HepG2 (cell line): ENCODE measurements around the gene PRPSAP1. TPM values are rescaled to one million over a fixed set of nuclear protein-coding genes. Genes with fewer than 3 reads are reported as not detected.
A peak's percentile ranks its signal among the peaks of the same experiment; 100 is the strongest.

Experiments
- ARID3A ChIP-seq: IDR thresholded peaks from 2 replicates; pipeline ENCODE4 v1.6.1; 2012; ENCODE audit warnings: low read depth, low read length, improper control_type of control experiment
- ATF3 ChIP-seq: sonication (generic); formaldehyde crosslinking; IDR thresholded peaks from 2 replicates; pipeline ENCODE4 v1.4.0; 2020; ENCODE audit warnings: missing genetic modification reagents
- CEBPZ ChIP-seq: IDR thresholded peaks from 2 replicates; pipeline ENCODE4 v1.6.1; 2012; ENCODE audit warnings: low read length, improper control_type of control experiment
- HMGA1 ChIP-seq: sonication (generic); formaldehyde crosslinking; conservative IDR thresholded peaks from 2 replicates; pipeline ENCODE4 v1.4.0; 2020; ENCODE audit warnings: missing genetic modification reagents
- KLF16 ChIP-seq, 2 experiments: sonication (generic) in 1 of 2; formaldehyde crosslinking in 1 of 2; IDR thresholded peaks; 2 replicates each; pipeline versions ENCODE4 v1.6.1 to v1.8.0; 2016 to 2023; ENCODE audit warnings: missing genetic modification reagents in 2 of 2, missing compliant biosample characterization in 1 of 2
- MXI1 ChIP-seq: IDR thresholded peaks from 3 replicates; pipeline ENCODE4 v1.6.1; 2012; ENCODE audit warnings: low read depth, low read length, inconsistent platforms, borderline replicate concordance
- ONECUT2 ChIP-seq: sonication (generic); formaldehyde crosslinking; IDR thresholded peaks from 2 replicates; pipeline ENCODE4 v1.4.0; 2020; ENCODE audit warnings: missing genetic modification reagents
- SMAD1 ChIP-seq: sonication (generic); formaldehyde crosslinking; IDR thresholded peaks from 2 replicates; pipeline ENCODE4 v1.4.0; 2020; ENCODE audit warnings: missing genetic modification reagents, low read depth, mild to moderate bottlenecking, borderline replicate concordance
- TMF1 ChIP-seq: sonication (generic); formaldehyde crosslinking; IDR thresholded peaks from 2 replicates; pipeline ENCODE4 v1.8.1; 2022; ENCODE audit warnings: low read depth, missing genetic modification reagents
- ZFP36L1 ChIP-seq: sonication (generic); formaldehyde crosslinking; IDR thresholded peaks from 2 replicates; pipeline ENCODE4 v1.8.0; 2022; ENCODE audit warnings: mild to moderate bottlenecking, missing genetic modification reagents, moderate library complexity
- ZNF274 ChIP-seq: sonication (generic); formaldehyde crosslinking; IDR thresholded peaks from 2 replicates; pipeline ENCODE4 v1.5.1; 2020; ENCODE audit warnings: mild to moderate bottlenecking, missing genetic modification reagents
- ZNF30 ChIP-seq: sonication (generic); formaldehyde crosslinking; IDR thresholded peaks from 2 replicates; pipeline ENCODE4 v1.5.0; 2020; ENCODE audit warnings: mild to moderate bottlenecking, missing genetic modification reagents
- ZNF577 ChIP-seq: sonication (generic); formaldehyde crosslinking; IDR thresholded peaks from 2 replicates; pipeline ENCODE4 v1.4.0; 2020; ENCODE audit warnings: mild to moderate bottlenecking, low read depth, missing genetic modification reagents, borderline replicate concordance
- ZSCAN29 ChIP-seq: sonication (generic); formaldehyde crosslinking; conservative IDR thresholded peaks from 2 replicates; pipeline ENCODE4 v1.4.0; 2020; ENCODE audit warnings: mild to moderate bottlenecking, missing genetic modification reagents
- polyA plus RNA-seq, 8 experiments: library from polyadenylated mRNA; depleted of rRNA in 3 of 8; stranded (reverse) in 7 of 8; unstranded in 1 of 8; fragments of >200 nt; fragmentation: Illumina TruSeq in 4 of 8; extraction: Trizol in 4 of 8; gene quantifications; 2 replicates each; pipeline versions ENCODE4 v1.2.1 to v1.2.3, GENCODE V29; 2011 to 2016; ENCODE audit warnings: low read depth in 4 of 8, missing spikeins in 1 of 8, mixed read lengths in 1 of 8; ENCODE audit not compliant: insufficient read depth in 1 of 8
- total RNA-seq, 5 experiments: library from RNA; depleted of rRNA; stranded (reverse); fragments of >200 nt; fragmentation: Illumina TruSeq; extraction: Trizol; gene quantifications; 2 replicates each; pipeline ENCODE4 v1.2.3, GENCODE V29; 2016; ENCODE audit warnings: low read depth in 1 of 5
- TF ChIP-seq, protein P1 (sequence below): sonication (generic); formaldehyde crosslinking; IDR thresholded peaks from 2 replicates; pipeline ENCODE4 v1.4.0; 2020; ENCODE audit warnings: missing genetic modification reagents, borderline replicate concordance
- TF ChIP-seq, protein P2 (sequence below): sonication (generic); formaldehyde crosslinking; IDR thresholded peaks from 2 replicates; pipeline ENCODE4 v1.4.0; 2020; ENCODE audit warnings: missing genetic modification reagents, borderline replicate concordance
- TF ChIP-seq, protein P3 (sequence below): IDR thresholded peaks from 2 replicates; pipeline ENCODE4 v1.6.1; 2018; ENCODE audit warnings: missing genetic modification reagents

Gene PRPSAP1
- total and polyA plus RNA-seq, 2 of the 13 experiments (the other 11 are each of a cell fraction or from before 2014, with no cell fraction given): 91.1 to 314 TPM

- TF ChIP-seq CEBPZ: no peak
- TF ChIP-seq ZNF274: peak; percentile 99
- peak in 1 of 2 experiments; percentile 97; a peak in 2 of 4 replicates for TF ChIP-seq KLF16 (CRISPR knock-in tag; IDR thresholded peaks at IDR 0.05)
- peak; percentile 73; the same call in 1 of the 3 replicates for TF ChIP-seq MXI1
- no peak for TF ChIP-seq ARID3A
- TF ChIP-seq, protein P1, sequence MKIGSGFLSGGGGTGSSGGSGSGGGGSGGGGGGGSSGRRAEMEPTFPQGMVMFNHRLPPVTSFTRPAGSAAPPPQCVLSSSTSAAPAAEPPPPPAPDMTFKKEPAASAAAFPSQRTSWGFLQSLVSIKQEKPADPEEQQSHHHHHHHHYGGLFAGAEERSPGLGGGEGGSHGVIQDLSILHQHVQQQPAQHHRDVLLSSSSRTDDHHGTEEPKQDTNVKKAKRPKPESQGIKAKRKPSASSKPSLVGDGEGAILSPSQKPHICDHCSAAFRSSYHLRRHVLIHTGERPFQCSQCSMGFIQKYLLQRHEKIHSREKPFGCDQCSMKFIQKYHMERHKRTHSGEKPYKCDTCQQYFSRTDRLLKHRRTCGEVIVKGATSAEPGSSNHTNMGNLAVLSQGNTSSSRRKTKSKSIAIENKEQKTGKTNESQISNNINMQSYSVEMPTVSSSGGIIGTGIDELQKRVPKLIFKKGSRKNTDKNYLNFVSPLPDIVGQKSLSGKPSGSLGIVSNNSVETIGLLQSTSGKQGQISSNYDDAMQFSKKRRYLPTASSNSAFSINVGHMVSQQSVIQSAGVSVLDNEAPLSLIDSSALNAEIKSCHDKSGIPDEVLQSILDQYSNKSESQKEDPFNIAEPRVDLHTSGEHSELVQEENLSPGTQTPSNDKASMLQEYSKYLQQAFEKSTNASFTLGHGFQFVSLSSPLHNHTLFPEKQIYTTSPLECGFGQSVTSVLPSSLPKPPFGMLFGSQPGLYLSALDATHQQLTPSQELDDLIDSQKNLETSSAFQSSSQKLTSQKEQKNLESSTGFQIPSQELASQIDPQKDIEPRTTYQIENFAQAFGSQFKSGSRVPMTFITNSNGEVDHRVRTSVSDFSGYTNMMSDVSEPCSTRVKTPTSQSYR (CRISPR knock-in tag): peak; percentile 57; the same call in 1 of the 2 replicates
- peak; percentile 99 for TF ChIP-seq ZNF30 (CRISPR knock-in tag)
- TF ChIP-seq ZNF577 (CRISPR knock-in tag): no peak
- TF ChIP-seq, protein P2, sequence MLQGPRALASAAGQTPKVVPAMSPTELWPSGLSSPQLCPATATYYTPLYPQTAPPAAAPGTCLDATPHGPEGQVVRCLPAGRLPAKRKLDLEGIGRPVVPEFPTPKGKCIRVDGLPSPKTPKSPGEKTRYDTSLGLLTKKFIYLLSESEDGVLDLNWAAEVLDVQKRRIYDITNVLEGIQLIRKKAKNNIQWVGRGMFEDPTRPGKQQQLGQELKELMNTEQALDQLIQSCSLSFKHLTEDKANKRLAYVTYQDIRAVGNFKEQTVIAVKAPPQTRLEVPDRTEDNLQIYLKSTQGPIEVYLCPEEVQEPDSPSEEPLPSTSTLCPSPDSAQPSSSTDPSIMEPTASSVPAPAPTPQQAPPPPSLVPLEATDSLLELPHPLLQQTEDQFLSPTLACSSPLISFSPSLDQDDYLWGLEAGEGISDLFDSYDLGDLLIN (CRISPR knock-in tag): peak; percentile 97; the same call in 1 of the 2 replicates
- TF ChIP-seq HMGA1: no peak
- TF ChIP-seq ZSCAN29 (CRISPR knock-in tag): peak; percentile 72; the same call in 1 of the 2 replicates
- TF ChIP-seq ATF3 (CRISPR knock-in tag): no peak; the same call in 1 of the 2 replicates
- TF ChIP-seq ZFP36L1 (CRISPR knock-in tag): peak; percentile 98; the same call in 1 of the 2 replicates
- peak; percentile 81 for TF ChIP-seq ONECUT2 (CRISPR knock-in tag)
- TF ChIP-seq, protein P3, sequence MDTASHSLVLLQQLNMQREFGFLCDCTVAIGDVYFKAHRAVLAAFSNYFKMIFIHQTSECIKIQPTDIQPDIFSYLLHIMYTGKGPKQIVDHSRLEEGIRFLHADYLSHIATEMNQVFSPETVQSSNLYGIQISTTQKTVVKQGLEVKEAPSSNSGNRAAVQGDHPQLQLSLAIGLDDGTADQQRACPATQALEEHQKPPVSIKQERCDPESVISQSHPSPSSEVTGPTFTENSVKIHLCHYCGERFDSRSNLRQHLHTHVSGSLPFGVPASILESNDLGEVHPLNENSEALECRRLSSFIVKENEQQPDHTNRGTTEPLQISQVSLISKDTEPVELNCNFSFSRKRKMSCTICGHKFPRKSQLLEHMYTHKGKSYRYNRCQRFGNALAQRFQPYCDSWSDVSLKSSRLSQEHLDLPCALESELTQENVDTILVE (CRISPR knock-in tag): peak; percentile 96
- TF ChIP-seq TMF1 (CRISPR knock-in tag): peak; percentile 99
- TF ChIP-seq SMAD1: peak; percentile 45; the same call in 1 of the 2 replicates
Observed at GRCh38 chr17:76385892-76386786, 32.4 kb upstream of the PRPSAP1 start (continued).
